Neutrophil (primary cell): Measurements from ENCODE around the gene CHST11.

ENCODE experiments used
- H3K27ac ChIP-seq: fragments of 200-600 bp; sonication (generic); 2 replicates; pipeline ENCODE4 v1.5.1; 2016; ENCODE audit warnings: mild to moderate bottlenecking, moderate library complexity
- H3K27me3 ChIP-seq: fragments of 200-600 bp; sonication (generic); 2 replicates; pipeline ENCODE4 v1.6.0; 2016; ENCODE audit warnings: mild to moderate bottlenecking
- H3K36me3 ChIP-seq: fragments of 200-600 bp; sonication (generic); 2 replicates; pipeline ENCODE4 v1.5.1; 2017
- H3K4me1 ChIP-seq, 2 experiments: fragments of 200-600 bp in 1 of 2; sonication (generic) in 1 of 2; 1 replicate in 1 of 2; 2 replicates in 1 of 2; pipeline versions ENCODE4 v1.5.1 to v1.6.1; 2013 to 2016; ENCODE audit warnings: low read depth in 1 of 2, low read length in 1 of 2, mild to moderate bottlenecking in 1 of 2, moderate library complexity in 1 of 2; ENCODE audit not compliant: control insufficient read depth in 1 of 2, insufficient read depth in 1 of 2
- H3K4me3 ChIP-seq, 2 experiments: fragments of 200-600 bp in 1 of 2; sonication (generic) in 1 of 2; 1 replicate in 1 of 2; 2 replicates in 1 of 2; pipeline ENCODE4 v1.5.1; 2013 to 2016; ENCODE audit warnings: low read depth in 1 of 2, low read length in 1 of 2, mild to moderate bottlenecking in 1 of 2, moderate library complexity in 1 of 2
- H3K9me3 ChIP-seq: fragments of 200-600 bp; sonication (generic); 2 replicates; pipeline ENCODE4 v1.5.1; 2016
- TF ChIP-seq, protein P1 (sequence below): fragments of 200-600 bp; sonication (generic); IDR thresholded peaks from 2 replicates; pipeline ENCODE4 v1.5.1; 2016; ENCODE audit warnings: antibody characterized with exemption

Gene CHST11

DNA sequence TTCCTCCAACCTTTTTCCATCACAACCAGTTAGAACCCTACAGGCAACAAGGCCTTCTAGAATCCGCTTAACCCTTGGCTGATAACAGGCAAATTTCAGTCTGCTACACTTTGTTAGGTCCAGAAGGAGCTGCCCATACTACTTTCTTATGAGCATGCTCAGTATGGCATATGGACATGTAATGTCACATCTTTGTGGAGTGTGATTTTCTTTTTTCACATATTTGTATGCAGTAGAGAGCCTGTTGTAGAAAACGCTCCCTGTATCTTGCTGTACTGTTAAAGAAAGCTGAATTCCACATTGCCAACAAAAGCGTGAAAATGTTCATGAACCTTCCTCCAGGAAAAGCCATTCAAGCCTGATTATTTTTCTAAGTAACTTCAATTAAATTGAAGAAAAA, 304.9 kb downstream of the CHST11 start:
- Histone ChIP-seq H3K36me3 (peaks cover 22% of the 10 kb centered on the region), H3K4me1 (peaks cover 38 to 42% of the 10 kb centered on the region in 2 experiments), H3K27me3 (no peaks in the 10 kb centered on the region), H3K9me3 (no peaks in the 10 kb centered on the region), H3K27ac (no peak overlapping the region), H3K4me3 (no peak overlapping the region)
- TF ChIP-seq, protein P1, sequence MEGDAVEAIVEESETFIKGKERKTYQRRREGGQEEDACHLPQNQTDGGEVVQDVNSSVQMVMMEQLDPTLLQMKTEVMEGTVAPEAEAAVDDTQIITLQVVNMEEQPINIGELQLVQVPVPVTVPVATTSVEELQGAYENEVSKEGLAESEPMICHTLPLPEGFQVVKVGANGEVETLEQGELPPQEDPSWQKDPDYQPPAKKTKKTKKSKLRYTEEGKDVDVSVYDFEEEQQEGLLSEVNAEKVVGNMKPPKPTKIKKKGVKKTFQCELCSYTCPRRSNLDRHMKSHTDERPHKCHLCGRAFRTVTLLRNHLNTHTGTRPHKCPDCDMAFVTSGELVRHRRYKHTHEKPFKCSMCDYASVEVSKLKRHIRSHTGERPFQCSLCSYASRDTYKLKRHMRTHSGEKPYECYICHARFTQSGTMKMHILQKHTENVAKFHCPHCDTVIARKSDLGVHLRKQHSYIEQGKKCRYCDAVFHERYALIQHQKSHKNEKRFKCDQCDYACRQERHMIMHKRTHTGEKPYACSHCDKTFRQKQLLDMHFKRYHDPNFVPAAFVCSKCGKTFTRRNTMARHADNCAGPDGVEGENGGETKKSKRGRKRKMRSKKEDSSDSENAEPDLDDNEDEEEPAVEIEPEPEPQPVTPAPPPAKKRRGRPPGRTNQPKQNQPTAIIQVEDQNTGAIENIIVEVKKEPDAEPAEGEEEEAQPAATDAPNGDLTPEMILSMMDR = no peak

DNA sequence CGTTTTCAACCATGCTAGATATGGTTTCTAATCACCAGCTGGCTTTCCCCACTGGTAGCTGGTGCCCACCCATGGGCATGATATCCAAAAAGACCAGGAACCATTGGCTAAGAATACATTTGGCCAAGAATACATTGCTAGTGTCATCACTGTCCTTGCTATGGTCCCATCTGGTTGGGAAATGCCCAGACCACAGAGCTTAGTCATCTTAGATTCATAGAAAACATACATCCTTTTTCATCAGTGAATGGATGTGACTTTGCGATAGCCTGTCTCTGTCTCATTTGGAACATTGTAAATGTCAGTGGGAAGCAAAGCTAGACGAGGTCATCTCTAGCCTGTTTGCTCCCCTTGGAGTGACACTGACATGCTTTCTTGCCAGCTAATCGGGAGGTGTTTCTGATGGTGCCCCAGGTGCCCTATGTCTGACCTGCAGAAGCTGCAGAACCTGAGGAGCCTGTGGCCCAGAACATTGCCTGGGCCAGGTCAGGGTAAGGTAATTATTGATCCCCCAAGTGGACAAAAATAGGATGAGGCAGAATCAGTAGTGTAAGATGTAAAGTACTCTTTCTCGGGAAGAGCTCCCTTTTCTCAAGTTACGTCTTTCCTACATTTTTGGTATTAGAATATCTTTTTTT, 306.5 kb downstream of the CHST11 start:
- H3K4me3 ChIP-seq = peak overlapping the region in 1 of 2 experiments; percentile 37
- peak overlapping the region; percentile 93 for H3K27ac ChIP-seq
- TF ChIP-seq, protein P1 = no peak
- H3K36me3 ChIP-seq = peaks cover 12% of the 10 kb centered on the region
- H3K4me1 ChIP-seq = peaks cover 38 to 42% of the 10 kb centered on the region in 2 experiments
- H3K27me3 ChIP-seq = no peaks in the 10 kb centered on the region
- H3K9me3 ChIP-seq = no peaks in the 10 kb centered on the region

DNA sequence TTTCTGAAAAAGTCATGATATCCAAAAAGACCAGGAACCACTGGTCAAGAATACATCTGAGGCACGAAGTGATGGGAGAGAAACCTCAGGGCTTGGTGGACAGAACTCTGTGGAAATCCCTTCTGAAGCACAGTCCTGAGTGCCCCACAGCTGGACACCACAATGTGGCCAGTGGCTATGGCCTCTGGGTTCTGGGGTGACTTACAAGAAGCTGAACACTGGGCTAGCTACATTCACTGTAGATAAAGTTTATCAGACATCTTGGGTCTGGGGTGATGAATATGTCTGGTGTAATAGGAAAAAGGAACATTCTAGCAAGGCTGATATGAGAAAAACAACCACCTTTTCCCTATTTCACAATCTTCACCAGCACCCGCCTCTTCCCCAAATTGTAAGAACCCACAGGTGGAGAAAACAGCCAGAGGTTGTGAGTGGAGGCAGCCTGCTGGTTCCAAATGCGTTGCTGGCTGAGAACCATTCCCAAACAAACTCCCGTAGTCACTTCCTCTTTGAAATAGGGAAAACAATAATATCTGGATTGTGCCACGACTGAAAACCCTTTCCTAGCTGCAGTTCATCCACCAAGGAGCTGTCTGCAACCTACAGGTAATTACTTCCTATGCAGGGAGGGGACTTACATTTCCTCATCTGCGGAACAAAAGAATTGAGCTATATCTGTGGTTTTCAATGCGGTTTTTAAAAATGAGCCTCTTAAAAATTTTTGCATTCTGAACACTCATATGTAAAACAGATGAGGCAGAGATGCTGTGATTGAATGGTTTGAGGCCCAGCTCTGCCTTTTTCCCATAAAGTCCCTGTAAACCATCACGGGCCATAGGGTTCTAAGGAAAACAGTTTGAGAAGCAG, 307.7 kb downstream of the CHST11 start:
- Histone ChIP-seq H3K27me3 (no peaks in the 10 kb centered on the region), H3K27ac (peak overlapping the region; percentile 93), H3K9me3 (no peaks in the 10 kb centered on the region), H3K36me3 (peaks cover 4% of the 10 kb centered on the region), H3K4me1 (peaks cover 38 to 42% of the 10 kb centered on the region in 2 experiments), H3K4me3 (peak overlapping the region; percentile 45 to 59)
- TF ChIP-seq, protein P1 = no peak

GRCh38 chr12:104767261-104767660, 310.5 kb downstream of the CHST11 start:
- H3K27ac ChIP-seq = no peak overlapping the region
- no peaks in the 10 kb centered on the region for H3K9me3 ChIP-seq
- no peaks in the 10 kb centered on the region for H3K27me3 ChIP-seq
- H3K36me3 ChIP-seq = no peaks in the 10 kb centered on the region
- TF ChIP-seq, protein P1 = no peak
- H3K4me3 ChIP-seq = no peak overlapping the region
- H3K4me1 ChIP-seq = peaks cover 37 to 42% of the 10 kb centered on the region in 2 experiments

DNA sequence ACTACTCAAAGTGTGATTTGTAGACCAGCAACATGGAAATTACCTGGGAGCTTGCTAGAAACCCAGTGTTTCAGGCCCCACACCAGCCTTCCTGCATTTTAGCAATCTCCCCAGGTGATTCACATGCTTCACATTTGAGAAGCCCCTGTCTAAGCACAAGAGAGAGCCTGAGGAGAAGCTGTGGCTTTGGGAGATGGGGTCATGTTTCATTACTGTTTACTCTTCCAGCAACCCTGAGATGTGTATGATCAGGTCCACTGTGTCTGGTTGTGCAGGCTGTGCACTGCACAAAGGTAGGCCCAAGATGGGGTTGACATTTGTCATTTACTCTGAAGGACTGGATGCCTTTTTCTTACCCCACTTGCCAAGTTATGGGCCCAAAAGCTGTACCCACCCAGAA, 311.3 kb downstream of the CHST11 start:
- H3K9me3 ChIP-seq = no peaks in the 10 kb centered on the region
- no peaks in the 10 kb centered on the region for H3K36me3 ChIP-seq
- TF ChIP-seq, protein P1 = no peak
- no peak overlapping the region for H3K27ac ChIP-seq
- peaks cover 30 to 35% of the 10 kb centered on the region in 2 experiments for H3K4me1 ChIP-seq
- H3K4me3 ChIP-seq = no peak overlapping the region
- no peaks in the 10 kb centered on the region for H3K27me3 ChIP-seq
